B cell (primary cell): ENCODE results near the gene GSX2. TPM values are rescaled to one million over a fixed set of nuclear protein-coding genes. Genes with fewer than 3 reads are reported as not detected.

Source experiments
- ATAC-seq: fragments of 200-7000 bp; cut with Tn5 transposase; one replicate; pipeline ENCODE4 v1.10.0; 2021; ENCODE audit warnings: low read depth, mild to moderate bottlenecking, moderate number of reproducible peaks, moderate library complexity
- CTCF ChIA-PET: fragments of 350-600 bp; sonication (Branson Sonifier 250); formaldehyde crosslinking; loops from one replicate; lab custom pipeline; 2021; ENCODE audit warnings: antibody characterized with exemption, inconsistent platforms; lab: Charles Lee
- POLR2A ChIA-PET: fragments of 350-600 bp; sonication (Branson Sonifier 250); formaldehyde crosslinking; loops from one replicate; lab custom pipeline; 2021; ENCODE audit warnings: antibody characterized with exemption; lab: Charles Lee
- DNase-seq: peaks from one replicate; pipeline ENCODE4 v3.0.0; 2013
- H2AFZ ChIP-seq: 2 replicates; pipeline ENCODE4 v1.6.1; 2012; ENCODE audit warnings: mild to moderate bottlenecking, low read depth, low read length; ENCODE audit not compliant: insufficient read depth, poor library complexity, severe bottlenecking
- H3K27ac ChIP-seq, 2 donors: 1 replicate in 1 of 2; 2 replicates in 1 of 2; pipeline ENCODE4 v1.5.1; 2012 to 2013; ENCODE audit warnings: low read length in 2 of 2, mild to moderate bottlenecking in 2 of 2, moderate library complexity in 1 of 2
- H3K27me3 ChIP-seq, 4 experiments: fragments of 200-600 bp in 1 of 4; sonication (generic) in 1 of 4; replicated peaks in 1 of 4; 1 replicate in 2 of 4; 2 replicates in 2 of 4; pipeline versions ENCODE4 v1.6.1 to v1.7.0; 2013 to 2016; ENCODE audit warnings: low read length in 3 of 4, mild to moderate bottlenecking in 2 of 4, mixed read lengths in 1 of 4, moderate library complexity in 1 of 4; ENCODE audit not compliant: insufficient read depth in 4 of 4, control insufficient read depth in 3 of 4; ENCODE audit errors: control extremely low read depth in 1 of 4
- H3K36me3 ChIP-seq, 2 experiments: replicated peaks in 1 of 2; 1 replicate in 1 of 2; 2 replicates in 1 of 2; pipeline versions ENCODE4 v1.6.1 to v1.7.1; 2013; ENCODE audit warnings: low read length in 1 of 2; ENCODE audit not compliant: insufficient read depth in 2 of 2, control insufficient read depth in 1 of 2; ENCODE audit errors: control extremely low read depth in 1 of 2, extremely low read depth in 1 of 2
- H3K4me1 ChIP-seq, 2 donors: fragments of 200-600 bp in 1 of 2; sonication (generic) in 1 of 2; 1 replicate in 1 of 2; 2 replicates in 1 of 2; pipeline versions ENCODE4 v1.5.1 to v1.6.1; 2013 to 2017; ENCODE audit warnings: low read length in 2 of 2; ENCODE audit not compliant: control insufficient read depth in 2 of 2, insufficient read depth in 2 of 2
- H3K4me2 ChIP-seq: replicated peaks from 2 replicates; pipeline ENCODE3; 2012; ENCODE audit warnings: mild to moderate bottlenecking, low read depth, low read length; ENCODE audit not compliant: poor library complexity, severe bottlenecking
- H3K4me3 ChIP-seq, 5 experiments: fragments of 200-600 bp in 1 of 5; sonication (generic) in 1 of 5; 1 replicate in 3 of 5; 2 replicates in 2 of 5; pipeline versions ENCODE4 v1.5.1 to v1.7.0; 2011 to 2016; ENCODE audit warnings: low read length in 4 of 5, mild to moderate bottlenecking in 4 of 5, low read depth in 2 of 5, control low read depth in 1 of 5, moderate library complexity in 1 of 5; ENCODE audit not compliant: insufficient read depth in 1 of 5; ENCODE audit errors: control extremely low read depth in 1 of 5, extremely low read depth in 1 of 5
- H3K79me2 ChIP-seq: fragments of 200-600 bp; sonication (generic); one replicate; pipeline ENCODE4 v1.6.0; 2016; ENCODE audit warnings: low read length; ENCODE audit not compliant: control insufficient read depth, insufficient read depth
- H3K9ac ChIP-seq: fragments of 200-600 bp; sonication (generic); 2 replicates; pipeline ENCODE4 v1.6.1; 2017; ENCODE audit warnings: mild to moderate bottlenecking, low read length, moderate library complexity
- H3K9me3 ChIP-seq, 3 donors: one replicate each; pipeline versions ENCODE4 v1.6.1 to v1.7.1; 2013; ENCODE audit warnings: low read length in 2 of 3; ENCODE audit not compliant: control insufficient read depth in 2 of 3, insufficient read depth in 1 of 3; ENCODE audit errors: control extremely low read depth in 1 of 3
- H4K20me1 ChIP-seq: 2 replicates; pipeline ENCODE4 v1.6.0; 2012; ENCODE audit warnings: mild to moderate bottlenecking, low read length; ENCODE audit not compliant: insufficient read depth, control insufficient read depth, poor library complexity, severe bottlenecking
- H3K27ac Mint-ChIP-seq: one replicate; pipeline ENCODE4 v1.8.0; 2021; ENCODE audit warnings: mixed read lengths
- H3K27me3 Mint-ChIP-seq: one replicate; pipeline ENCODE4 v1.8.0; 2021; ENCODE audit warnings: mixed read lengths
- H3K4me1 Mint-ChIP-seq: one replicate; pipeline ENCODE4 v1.8.0; 2021; ENCODE audit warnings: mixed read lengths
- H3K4me3 Mint-ChIP-seq: one replicate; pipeline ENCODE4 v1.8.0; 2021; ENCODE audit warnings: mixed read lengths
- H3K9me3 Mint-ChIP-seq: one replicate; pipeline ENCODE4 v1.8.0; 2022; ENCODE audit warnings: mixed read lengths; ENCODE audit not compliant: insufficient read depth
- EZH2 ChIP-seq: IDR thresholded peaks from 2 replicates; pipeline ENCODE4 v1.6.1; 2012; ENCODE audit warnings: borderline replicate concordance, low read depth, mild to moderate bottlenecking, moderate library complexity, low read length; ENCODE audit not compliant: insufficient read depth, poor library complexity, severe bottlenecking
- WGBS: methylation state at CpG from one replicate; pipeline ENCODE4 v1.1.5; 2013; ENCODE audit warnings: missing lambda C conversion rate; ENCODE audit not compliant: insufficient coverage; 5-methylcytosine and 5-hydroxymethylcytosine counted together
- intact Hi-C: fragments of 100-400 bp; cut with micrococcal nuclease; formaldehyde crosslinking; loops from one replicate; pipeline ENCODE4 v1.10.0; 2022
- polyA plus RNA-seq: library from polyadenylated mRNA; depleted of rRNA; stranded (reverse); fragments of >200 nt; gene quantifications from 2 replicates; pipeline ENCODE4 v1.2.3, GENCODE V29; 2012
- total RNA-seq, 2 donors: library from RNA; stranded (reverse); fragments of 120-200 nt in 1 of 2; gene quantifications; 1 replicate in 1 of 2; 2 replicates in 1 of 2; pipeline versions ENCODE4 v1.2.3 to v1.2.4, GENCODE V29; 2013 to 2022
- TF ChIP-seq, protein P1 (sequence below): fragments of 200-600 bp; IDR thresholded peaks from one replicate; pipeline ENCODE4 v1.8.0; 2022; ENCODE audit warnings: antibody characterized with exemption, mild to moderate bottlenecking

GSX2 gene
- total and polyA plus RNA-seq, 2 donors (not counting 1 experiment from before 2014, with no cell fraction given) = 0.34 to 0.47 TPM

DNA sequence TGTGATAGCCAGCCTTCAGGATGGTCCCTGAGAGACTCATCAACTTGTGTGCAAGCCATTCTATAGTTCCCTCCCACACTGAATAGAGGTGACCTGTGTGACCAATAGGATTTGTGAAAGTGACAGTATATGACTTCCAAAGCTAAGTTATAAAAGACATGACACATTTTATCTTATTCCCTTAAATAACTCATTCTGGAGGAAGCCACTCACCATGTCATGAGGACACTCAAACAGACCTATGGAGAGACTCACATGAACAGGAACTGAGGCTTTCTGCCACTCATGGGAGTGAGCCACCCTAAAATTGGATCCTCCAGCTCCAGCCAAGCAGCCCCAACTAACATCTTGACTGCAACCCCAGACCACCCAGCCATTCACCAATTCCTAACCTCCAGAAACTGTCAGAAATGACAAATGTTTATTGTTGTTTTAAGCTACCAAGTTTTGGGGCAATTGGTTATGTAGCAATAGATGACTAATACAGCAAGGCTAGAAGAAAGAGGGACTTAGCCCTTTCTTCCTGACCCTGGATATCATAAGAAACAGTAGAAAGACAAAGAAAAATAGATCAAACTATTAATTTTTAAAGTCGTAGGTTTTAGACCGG, 26.6 kb upstream of the GSX2 start:
- no peak for TF ChIP-seq EZH2
- TF ChIP-seq, protein P1, sequence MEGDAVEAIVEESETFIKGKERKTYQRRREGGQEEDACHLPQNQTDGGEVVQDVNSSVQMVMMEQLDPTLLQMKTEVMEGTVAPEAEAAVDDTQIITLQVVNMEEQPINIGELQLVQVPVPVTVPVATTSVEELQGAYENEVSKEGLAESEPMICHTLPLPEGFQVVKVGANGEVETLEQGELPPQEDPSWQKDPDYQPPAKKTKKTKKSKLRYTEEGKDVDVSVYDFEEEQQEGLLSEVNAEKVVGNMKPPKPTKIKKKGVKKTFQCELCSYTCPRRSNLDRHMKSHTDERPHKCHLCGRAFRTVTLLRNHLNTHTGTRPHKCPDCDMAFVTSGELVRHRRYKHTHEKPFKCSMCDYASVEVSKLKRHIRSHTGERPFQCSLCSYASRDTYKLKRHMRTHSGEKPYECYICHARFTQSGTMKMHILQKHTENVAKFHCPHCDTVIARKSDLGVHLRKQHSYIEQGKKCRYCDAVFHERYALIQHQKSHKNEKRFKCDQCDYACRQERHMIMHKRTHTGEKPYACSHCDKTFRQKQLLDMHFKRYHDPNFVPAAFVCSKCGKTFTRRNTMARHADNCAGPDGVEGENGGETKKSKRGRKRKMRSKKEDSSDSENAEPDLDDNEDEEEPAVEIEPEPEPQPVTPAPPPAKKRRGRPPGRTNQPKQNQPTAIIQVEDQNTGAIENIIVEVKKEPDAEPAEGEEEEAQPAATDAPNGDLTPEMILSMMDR = no peak
- Histone ChIP-seq H3K9ac (no peak overlapping the region), H3K9me3 (no peaks in the 10 kb centered on the region), H2AFZ (no peak overlapping the region), H4K20me1 (no peaks in the 10 kb centered on the region), H3K4me3 (no peak overlapping the region), H3K27me3 (peaks cover 0 to 8% (median 3%) of the 10 kb centered on the region in 4 experiments), H3K27ac (no peak overlapping the region), H3K79me2 (no peaks in the 10 kb centered on the region), H3K4me1 (no peaks in the 10 kb centered on the region), H3K4me2 (no peak overlapping the region), H3K36me3 (no peaks in the 10 kb centered on the region)
- Mint-ChIP-seq H3K9me3 (no peaks in the 10 kb centered on the region), H3K27me3 (peaks cover 22% of the 10 kb centered on the region), H3K4me1 (no peaks in the 10 kb centered on the region), H3K27ac (no peak overlapping the region), H3K4me3 (no peak overlapping the region)
- ATAC-seq = no peak
- WGBS = 100% methylated on average over 2 of the region's 2 CpGs
- DNase-seq = no peak
- intact Hi-C loops = no loop called here
- POLR2A ChIA-PET = no interaction called here
- CTCF ChIA-PET = interaction anchor here (0.7 kb wide), 1 partner anchor 13 kb away, joined by 3 read pairs; no protein-coding TSS in a partner anchor

DNA sequence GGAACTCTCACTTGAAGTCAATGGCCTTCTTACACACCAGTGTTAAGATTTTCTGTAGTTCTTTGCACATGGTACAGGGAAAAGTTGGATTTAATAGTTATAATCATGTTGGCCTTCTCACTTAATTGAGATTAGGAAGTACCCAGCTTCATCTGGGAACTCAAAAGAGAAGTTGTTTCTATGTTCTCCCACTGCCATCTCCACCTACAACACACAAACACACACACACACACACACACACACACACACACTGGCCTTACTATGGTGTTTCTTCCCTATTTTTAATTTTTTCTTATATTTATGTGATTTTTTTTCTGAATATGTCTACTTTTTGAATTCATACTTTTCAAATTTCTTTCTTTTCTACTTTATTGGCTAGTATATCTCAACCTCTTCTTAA, 25.6 kb upstream of the GSX2 start:
- ChIA-PET CTCF (no interaction called here), POLR2A (no interaction called here)
- intact Hi-C loops = no loop called here
- Mint-ChIP-seq H3K9me3 (no peaks in the 10 kb centered on the region), H3K4me3 (no peak overlapping the region), H3K4me1 (no peaks in the 10 kb centered on the region), H3K27me3 (peaks cover 25% of the 10 kb centered on the region), H3K27ac (no peak overlapping the region)
- Histone ChIP-seq H2AFZ (no peak overlapping the region), H3K27me3 (peaks cover 0 to 8% (median 3%) of the 10 kb centered on the region in 4 experiments), H3K9ac (no peak overlapping the region), H3K9me3 (no peaks in the 10 kb centered on the region), H3K36me3 (no peaks in the 10 kb centered on the region), H3K27ac (no peak overlapping the region), H3K4me2 (no peak overlapping the region), H3K79me2 (no peaks in the 10 kb centered on the region), H4K20me1 (no peaks in the 10 kb centered on the region), H3K4me1 (no peaks in the 10 kb centered on the region), H3K4me3 (no peak overlapping the region)
- ATAC-seq (no peak), DNase-seq (no peak)
- TF ChIP-seq EZH2 = no peak
- TF ChIP-seq, protein P1 = no peak
